ENCODE data around the gene SEMA3F. TPM values are rescaled to one million over a fixed set of nuclear protein-coding genes. Genes with fewer than 3 reads are reported as not detected.
A peak's percentile ranks its signal among the peaks of the same experiment; 100 is the strongest.

Gene SEMA3F
- total RNA-seq, 2 experiments from 2014 or later: not detected

- CTCF ChIA-PET: interaction anchor here (0.6 to 1.4 kb wide), 4 partner anchors 8 to 96 kb away, joined by 3 read pairs; no protein-coding TSS in a partner anchor
- no peaks in the 10 kb centered on the region for H3K36me3 Mint-ChIP-seq (ENCODE audit: low read depth)
- POLR2A ChIA-PET: no interaction called here
- no peaks in the 10 kb centered on the region for H3K9me3 Mint-ChIP-seq
- H3K27ac Mint-ChIP-seq: no peak overlapping the region
- H3K4me3 Mint-ChIP-seq: no peak overlapping the region
- H3K27me3 Mint-ChIP-seq: peaks cover 3% of the 10 kb centered on the region
- H3K4me1 Mint-ChIP-seq: no peaks in the 10 kb centered on the region
- no peak for DNase-seq
Measured at GRCh38 chr3:50184242-50184978, 29.3 kb downstream of the SEMA3F start.

GRCh38 chr3:50185230-50185629 lies 30.1 kb downstream of the SEMA3F start:
- no peaks in the 10 kb centered on the region for H3K36me3 Mint-ChIP-seq (ENCODE audit: low read depth)
- no peak for DNase-seq
- ChIA-PET CTCF (interaction anchor here (0.9 kb wide), 1 partner anchor 31 kb away, joined by 3 read pairs; no protein-coding TSS in a partner anchor), POLR2A (no interaction called here)
- no peak overlapping the region for H3K27ac Mint-ChIP-seq
- H3K4me3 Mint-ChIP-seq: no peak overlapping the region
- H3K4me1 Mint-ChIP-seq: no peaks in the 10 kb centered on the region
- H3K27me3 Mint-ChIP-seq: no peaks in the 10 kb centered on the region
- no peaks in the 10 kb centered on the region for H3K9me3 Mint-ChIP-seq

- Mint-ChIP-seq H3K4me3 (no peak overlapping the region), H3K4me1 (no peaks in the 10 kb centered on the region), H3K9me3 (no peaks in the 10 kb centered on the region), H3K27ac (no peak overlapping the region), H3K27me3 (no peaks in the 10 kb centered on the region), H3K36me3 (ENCODE audit: low read depth) (no peaks in the 10 kb centered on the region)
- ChIA-PET POLR2A (interaction anchor here (0.5 kb wide), 1 partner anchor 106 kb away, joined by 5 read pairs; no protein-coding TSS in a partner anchor), CTCF (no interaction called here)
- DNase-seq: no peak
Measured at GRCh38 chr3:50186096-50186495, 31.0 kb downstream of the SEMA3F start.

GRCh38 chr3:50187750-50188149 lies 32.6 kb downstream of the SEMA3F start:
- no peaks in the 10 kb centered on the region for H3K9me3 Mint-ChIP-seq
- no peak for DNase-seq
- ChIA-PET POLR2A (no interaction called here), CTCF (interaction anchor here (1.6 kb wide), 1 partner anchor 37 kb away, joined by 4 read pairs; no protein-coding TSS in a partner anchor)
- H3K36me3 Mint-ChIP-seq (ENCODE audit: low read depth): no peaks in the 10 kb centered on the region
- H3K27me3 Mint-ChIP-seq: no peaks in the 10 kb centered on the region
- H3K4me3 Mint-ChIP-seq: no peak overlapping the region
- H3K27ac Mint-ChIP-seq: no peak overlapping the region
- peaks cover 2% of the 10 kb centered on the region for H3K4me1 Mint-ChIP-seq

- Mint-ChIP-seq H3K4me1 (peaks cover 4% of the 10 kb centered on the region), H3K27me3 (no peaks in the 10 kb centered on the region), H3K27ac (no peak overlapping the region), H3K36me3 (ENCODE audit: low read depth) (no peaks in the 10 kb centered on the region), H3K4me3 (no peak overlapping the region), H3K9me3 (no peaks in the 10 kb centered on the region)
- ChIA-PET POLR2A (no interaction called here), CTCF (interaction anchor here (0.6 to 1.6 kb wide), 5 partner anchors 8 to 86 kb away, joined by 3 to 4 read pairs (median 3); no protein-coding TSS in a partner anchor)
- DNase-seq: peak; percentile 55
Measured at GRCh38 chr3:50189274-50189673, 34.1 kb downstream of the SEMA3F start.

GRCh38 chr3:50189989-50190388 lies 34.9 kb downstream of the SEMA3F start:
- Mint-ChIP-seq H3K4me3 (no peak overlapping the region), H3K27me3 (peaks cover 2% of the 10 kb centered on the region), H3K36me3 (ENCODE audit: low read depth) (no peaks in the 10 kb centered on the region), H3K27ac (no peak overlapping the region), H3K4me1 (peaks cover 9% of the 10 kb centered on the region), H3K9me3 (no peaks in the 10 kb centered on the region)
- DNase-seq: no peak
- POLR2A ChIA-PET: no interaction called here
- CTCF ChIA-PET: interaction anchor here (0.6 to 2.5 kb wide), 5 partner anchors 9 to 85 kb away, joined by 3 to 9 read pairs (median 3); no protein-coding TSS in a partner anchor

GRCh38 chr3:50190936-50191660 lies 36.0 kb downstream of the SEMA3F start, which contains the start of gene GNAT1:
GNAT1 (plus strand) TSS chr3:50191610; CDS start chr3:50191726, 116 bp downstream.
- Mint-ChIP-seq H3K36me3 (ENCODE audit: low read depth) (no peaks in the 10 kb centered on the region), H3K4me1 (peaks cover 9% of the 10 kb centered on the region), H3K27me3 (peaks cover 2% of the 10 kb centered on the region), H3K9me3 (no peaks in the 10 kb centered on the region), H3K4me3 (no peak within 1 kb of the TSS), H3K27ac (no peak within 1 kb of the TSS)
- no peak for DNase-seq
- POLR2A ChIA-PET: no interaction called here
- CTCF ChIA-PET: interaction anchor here (1.1 to 3.7 kb wide), 6 partner anchors 7 to 84 kb away, joined by 3 to 23 read pairs (median 4); partner anchors contain the start of gene SLC38A3

- Mint-ChIP-seq H3K4me1 (peaks cover 9% of the 10 kb centered on the region), H3K36me3 (ENCODE audit: low read depth) (no peaks in the 10 kb centered on the region), H3K4me3 (no peak overlapping the region), H3K27ac (no peak overlapping the region), H3K9me3 (no peaks in the 10 kb centered on the region), H3K27me3 (peaks cover 10% of the 10 kb centered on the region)
- no peak for DNase-seq
- ChIA-PET POLR2A (no interaction called here), CTCF (interaction anchor here (0.5 to 5.2 kb wide), 9 partner anchors 8 to 1175 kb away, joined by 3 to 175 read pairs (median 4); partner anchors contain the start of gene SLC38A3)
Measured at GRCh38 chr3:50192124-50192523, 37.0 kb downstream of the SEMA3F start.

- H3K27me3 Mint-ChIP-seq: peaks cover 14% of the 10 kb centered on the region
- POLR2A ChIA-PET: no interaction called here
- no peak overlapping the region for H3K4me3 Mint-ChIP-seq
- DNase-seq: peak; percentile 86
- no peak overlapping the region for H3K27ac Mint-ChIP-seq
- H3K4me1 Mint-ChIP-seq: peaks cover 9% of the 10 kb centered on the region
- CTCF ChIA-PET: interaction anchor here (0.5 to 5.2 kb wide), 12 partner anchors 9 to 1174 kb away, joined by 3 to 175 read pairs (median 4); partner anchors contain the start of gene SLC38A3
- no peaks in the 10 kb centered on the region for H3K9me3 Mint-ChIP-seq
- H3K36me3 Mint-ChIP-seq (ENCODE audit: low read depth): no peaks in the 10 kb centered on the region
Measured at GRCh38 chr3:50192689-50193141, 37.6 kb downstream of the SEMA3F start.

GRCh38 chr3:50193286-50193685 lies 38.2 kb downstream of the SEMA3F start:
- ChIA-PET POLR2A (no interaction called here), CTCF (interaction anchor here (0.8 to 5.2 kb wide), 9 partner anchors 10 to 98 kb away, joined by 3 to 175 read pairs (median 8); partner anchors contain the start of gene SLC38A3)
- no peak overlapping the region for H3K27ac Mint-ChIP-seq
- no peaks in the 10 kb centered on the region for H3K36me3 Mint-ChIP-seq (ENCODE audit: low read depth)
- H3K4me1 Mint-ChIP-seq: peaks cover 9% of the 10 kb centered on the region
- no peaks in the 10 kb centered on the region for H3K9me3 Mint-ChIP-seq
- H3K4me3 Mint-ChIP-seq: no peak overlapping the region
- DNase-seq: no peak
- peaks cover 14% of the 10 kb centered on the region for H3K27me3 Mint-ChIP-seq

GRCh38 chr3:50193746-50194127 lies 38.6 kb downstream of the SEMA3F start:
- Mint-ChIP-seq H3K27me3 (peaks cover 16% of the 10 kb centered on the region), H3K27ac (peak overlapping the region; percentile 46), H3K9me3 (no peaks in the 10 kb centered on the region), H3K4me1 (peaks cover 9% of the 10 kb centered on the region), H3K4me3 (no peak overlapping the region), H3K36me3 (ENCODE audit: low read depth) (no peaks in the 10 kb centered on the region)
- ChIA-PET POLR2A (no interaction called here), CTCF (interaction anchor here (0.8 to 5.2 kb wide), 19 partner anchors 10 to 154 kb away, joined by 3 to 175 read pairs (median 6); partner anchors contain the start of genes GNAI2, LSMEM2 and SLC38A3)
- DNase-seq: no peak

GRCh38 chr3:50194128-50194902 lies 39.2 kb downstream of the SEMA3F start:
- peak; percentile 80 for DNase-seq
- peaks cover 9% of the 10 kb centered on the region for H3K4me1 Mint-ChIP-seq
- ChIA-PET POLR2A (interaction anchor here (0.6 kb wide), 1 partner anchor 80 kb away, joined by 3 read pairs; no protein-coding TSS in a partner anchor), CTCF (interaction anchor here (0.8 to 5.2 kb wide), 29 partner anchors 10 to 153 kb away, joined by 3 to 175 read pairs (median 4); partner anchors contain the start of genes GNAI2, HYAL3, IFRD2 and LSMEM2)
- peak overlapping the region; percentile 50 for H3K27ac Mint-ChIP-seq
- H3K36me3 Mint-ChIP-seq (ENCODE audit: low read depth): no peaks in the 10 kb centered on the region
- H3K4me3 Mint-ChIP-seq: peak overlapping the region; percentile 30
- peaks cover 18% of the 10 kb centered on the region for H3K27me3 Mint-ChIP-seq
- H3K9me3 Mint-ChIP-seq: no peaks in the 10 kb centered on the region
